IMR-90 (cell line): Measurements from ENCODE around the gene TBC1D16. TPM values are rescaled to one million over a fixed set of nuclear protein-coding genes. Genes with fewer than 3 reads are reported as not detected.

Source experiments
- ATAC-seq: fragments of 200-7000 bp; cut with Tn5 transposase; 2 replicates; pipeline ENCODE4 v1.9.1; 2020; ENCODE audit warnings: low read depth, mild to moderate bottlenecking, moderate library complexity
- BruUV-seq: library from RNA; stranded (reverse); fragments of 400-500 nt; replicated peaks from 2 replicates; lab custom pipeline; 2021; lab: Mats Ljungman, UMichigan
- CTCF ChIA-PET: fragments of 300-600 bp; formaldehyde crosslinking; extraction: SDS; loops from one replicate; lab custom pipeline; 2021; ENCODE audit warnings: antibody characterized with exemption; lab: Yijun Ruan, JAX
- POLR2A ChIA-PET: fragments of 300-600 bp; sonication (Branson Sonifier 250); formaldehyde crosslinking; loops from one replicate; lab custom pipeline; 2022; ENCODE audit warnings: antibody characterized with exemption; ENCODE audit not compliant: unreplicated experiment; lab: Charles Lee
- DNase-seq: peaks from one replicate; pipeline ENCODE4 v3.0.0; 2013
- H2AFZ ChIP-seq: replicated peaks from 2 replicates; pipeline ENCODE3; 2013; ENCODE audit warnings: low read length, mild to moderate bottlenecking; ENCODE audit not compliant: poor library complexity
- H2AK5ac ChIP-seq: 2 replicates; pipeline ENCODE4 v1.6.1; 2013; ENCODE audit warnings: low read depth, low read length, inconsistent platforms
- H2AK9ac ChIP-seq: replicated peaks from 2 replicates; pipeline ENCODE3; 2013; ENCODE audit warnings: mild to moderate bottlenecking, low read depth, low read length, moderate library complexity; ENCODE audit not compliant: poor library complexity
- H2BK120ac ChIP-seq: 2 replicates; pipeline ENCODE4 v1.6.1; 2013; ENCODE audit warnings: low read depth, low read length, inconsistent platforms
- H2BK15ac ChIP-seq: 3 replicates; pipeline ENCODE4 v1.6.1; 2013; ENCODE audit warnings: low read depth, low read length, inconsistent platforms
- H2BK20ac ChIP-seq: 2 replicates; pipeline ENCODE4 v1.6.1; 2013; ENCODE audit warnings: low read depth, mild to moderate bottlenecking, inconsistent platforms, low read length, moderate library complexity
- H2BK5ac ChIP-seq: 2 replicates; pipeline ENCODE4 v1.6.1; 2013; ENCODE audit warnings: mild to moderate bottlenecking, low read depth, low read length, inconsistent platforms; ENCODE audit not compliant: poor library complexity, severe bottlenecking
- H3K14ac ChIP-seq: replicated peaks from 2 replicates; pipeline ENCODE4 v1.6.1; 2013; ENCODE audit warnings: low read depth, low read length, inconsistent platforms
- H3K18ac ChIP-seq: 2 replicates; pipeline ENCODE4 v1.6.1; 2013; ENCODE audit warnings: low read depth, low read length, control low read depth
- H3K23ac ChIP-seq: 2 replicates; pipeline ENCODE4 v1.6.1; 2013; ENCODE audit warnings: low read depth, low read length, inconsistent platforms
- H3K27ac ChIP-seq: 2 replicates; pipeline ENCODE4 v1.5.1; 2013; ENCODE audit warnings: mild to moderate bottlenecking, control low read depth, low read length; ENCODE audit not compliant: insufficient read depth
- H3K27me3 ChIP-seq: 2 replicates; pipeline ENCODE4 v1.6.1; 2013; ENCODE audit warnings: low read length; ENCODE audit not compliant: control insufficient read depth, insufficient read depth
- H3K36me3 ChIP-seq: 2 replicates; pipeline ENCODE4 v1.6.1; 2013; ENCODE audit warnings: low read length, mixed read lengths; ENCODE audit not compliant: control insufficient read depth, insufficient read depth
- H3K4ac ChIP-seq: 2 replicates; pipeline ENCODE4 v1.6.1; 2013; ENCODE audit warnings: low read depth, low read length, inconsistent platforms
- H3K4me1 ChIP-seq: 2 replicates; pipeline ENCODE4 v1.6.1; 2013; ENCODE audit warnings: low read length, mixed read lengths; ENCODE audit not compliant: control insufficient read depth, insufficient read depth
- H3K4me2 ChIP-seq: 2 replicates; pipeline ENCODE4 v1.6.1; 2013; ENCODE audit warnings: low read depth, mild to moderate bottlenecking, control low read depth, low read length, moderate library complexity
- H3K4me3 ChIP-seq: 2 replicates; pipeline ENCODE4 v1.5.1; 2013; ENCODE audit warnings: low read depth, mild to moderate bottlenecking, control low read depth, low read length, moderate library complexity; ENCODE audit not compliant: insufficient read depth
- H3K56ac ChIP-seq: 2 replicates; pipeline ENCODE4 v1.6.1; 2013; ENCODE audit warnings: low read length, inconsistent platforms; ENCODE audit not compliant: insufficient read depth; ENCODE audit errors: extremely low read depth
- H3K79me1 ChIP-seq, 2 experiments: 2 replicates each; pipeline ENCODE4 v1.6.1; 2013; ENCODE audit warnings: low read length in 2 of 2, inconsistent platforms in 1 of 2, low read depth in 1 of 2
- H3K9ac ChIP-seq: 2 replicates; pipeline ENCODE4 v1.6.1; 2013; ENCODE audit warnings: low read depth, low read length, control low read depth
- H3K9me1 ChIP-seq: 2 replicates; pipeline ENCODE4 v1.6.1; 2013; ENCODE audit warnings: low read length, inconsistent platforms; ENCODE audit not compliant: insufficient read depth
- H3K9me3 ChIP-seq: 2 replicates; pipeline ENCODE4 v1.6.1; 2013; ENCODE audit warnings: low read length; ENCODE audit not compliant: control insufficient read depth, insufficient read depth
- H4K20me1 ChIP-seq: 2 replicates; pipeline ENCODE4 v1.6.1; 2013; ENCODE audit warnings: low read length, inconsistent platforms; ENCODE audit not compliant: insufficient read depth
- H4K5ac ChIP-seq: 2 replicates; pipeline ENCODE4 v1.6.1; 2013; ENCODE audit warnings: mild to moderate bottlenecking, low read depth, low read length, control low read depth
- H4K8ac ChIP-seq, 2 experiments: 2 replicates each; pipeline ENCODE4 v1.6.1; 2013; ENCODE audit warnings: low read depth in 2 of 2, low read length in 2 of 2, control low read depth in 1 of 2, inconsistent platforms in 1 of 2
- H4K91ac ChIP-seq: 2 replicates; pipeline ENCODE4 v1.6.1; 2013; ENCODE audit warnings: low read depth, low read length, inconsistent platforms; ENCODE audit not compliant: insufficient read depth
- CEBPB ChIP-seq: IDR thresholded peaks from 2 replicates; pipeline ENCODE4 v1.6.1; 2012; ENCODE audit warnings: low read depth, low read length, improper control_type of control experiment
- FOS ChIP-seq: fragments of 150-350 bp; IDR thresholded peaks from 2 replicates; pipeline ENCODE4 v1.6.1; 2016; ENCODE audit warnings: low read depth, low read length
- MAFK ChIP-seq: IDR thresholded peaks from 2 replicates; pipeline ENCODE4 v1.6.1; 2012; ENCODE audit warnings: low read depth, low read length, improper control_type of control experiment
- MAZ ChIP-seq: IDR thresholded peaks from 2 replicates; pipeline ENCODE4 v1.6.1; 2012; ENCODE audit warnings: low read depth, mild to moderate bottlenecking, low read length, improper control_type of control experiment, moderate library complexity, borderline replicate concordance
- MXI1 ChIP-seq: IDR thresholded peaks from 2 replicates; pipeline ENCODE4 v1.6.1; 2012; ENCODE audit warnings: low read depth, mild to moderate bottlenecking, low read length, moderate library complexity, borderline replicate concordance
- POLR2A ChIP-seq: IDR thresholded peaks from 2 replicates; pipeline ENCODE4 v1.6.1; 2012; ENCODE audit warnings: mild to moderate bottlenecking, low read depth, low read length
- RCOR1 ChIP-seq: IDR thresholded peaks from 2 replicates; pipeline ENCODE4 v1.6.1; 2012; ENCODE audit warnings: mild to moderate bottlenecking, low read length, improper control_type of control experiment; ENCODE audit not compliant: insufficient replicate concordance
- RFX5 ChIP-seq: IDR thresholded peaks from 2 replicates; pipeline ENCODE4 v1.8.0; 2012; ENCODE audit warnings: low read depth, mild to moderate bottlenecking, low read length, moderate library complexity
- SMC3 ChIP-seq: fragments of 150-350 bp; IDR thresholded peaks from 2 replicates; pipeline ENCODE4 v1.6.1; 2016; ENCODE audit warnings: low read depth, mild to moderate bottlenecking, antibody characterized with exemption, low read length, moderate library complexity
- WGBS, 2 experiments: methylation state at CpG; one replicate each; pipeline versions ENCODE4 v1.1.5 to v1.1.7; 2013; ENCODE audit warnings: missing lambda C conversion rate in 2 of 2; ENCODE audit not compliant: insufficient read length in 1 of 2; ENCODE audit errors: extremely low coverage in 2 of 2; 5-methylcytosine and 5-hydroxymethylcytosine counted together
- dilution Hi-C: fragments of 300-500 bp; cut with HindIII; formaldehyde crosslinking; loops from one replicate; pipeline ENCODE4 v1.14.3; 2018; ENCODE audit warnings: low sequenced_read_pairs; ENCODE audit not compliant: unreplicated experiment
- in situ Hi-C: fragments of 300-500 bp; cut with MboI; formaldehyde crosslinking; loops from 3 replicates; pipeline ENCODE4 v1.14.3; 2019; ENCODE audit warnings: low sequenced_read_pairs, inconsistent platforms, mixed read lengths
- intact Hi-C: fragments of 100-400 bp; cut with micrococcal nuclease; formaldehyde crosslinking; loops from 2 replicates; pipeline ENCODE4 v1.10.0; 2022
- polyA plus RNA-seq, 3 experiments: library from polyadenylated mRNA; depleted of rRNA; stranded (reverse); fragments of >200 nt; gene quantifications; 2 replicates each; pipeline ENCODE4 v1.2.3, GENCODE V29; 2012; ENCODE audit warnings: low replicate concordance in 1 of 3
- total RNA-seq: library from RNA; depleted of rRNA; stranded (reverse); fragments of >200 nt; gene quantifications from 2 replicates; pipeline ENCODE4 v1.2.3, GENCODE V29; 2012
- TF ChIP-seq, protein P1 (sequence below): conservative IDR thresholded peaks from 2 replicates; pipeline ENCODE4 v1.5.1; 2012; ENCODE audit warnings: mild to moderate bottlenecking, low read depth, low read length, improper control_type of control experiment
- TF ChIP-seq, protein P2 (sequence below): fragments of 150-350 bp; IDR thresholded peaks from 2 replicates; pipeline ENCODE4 v1.6.1; 2017; ENCODE audit warnings: mild to moderate bottlenecking, antibody characterized with exemption, low read length, low read depth

TBC1D16 gene
- total and polyA plus RNA-seq, 2 of the 4 experiments (the other 2 are of a cell fraction) = 10.1 to 16.7 TPM

DNA sequence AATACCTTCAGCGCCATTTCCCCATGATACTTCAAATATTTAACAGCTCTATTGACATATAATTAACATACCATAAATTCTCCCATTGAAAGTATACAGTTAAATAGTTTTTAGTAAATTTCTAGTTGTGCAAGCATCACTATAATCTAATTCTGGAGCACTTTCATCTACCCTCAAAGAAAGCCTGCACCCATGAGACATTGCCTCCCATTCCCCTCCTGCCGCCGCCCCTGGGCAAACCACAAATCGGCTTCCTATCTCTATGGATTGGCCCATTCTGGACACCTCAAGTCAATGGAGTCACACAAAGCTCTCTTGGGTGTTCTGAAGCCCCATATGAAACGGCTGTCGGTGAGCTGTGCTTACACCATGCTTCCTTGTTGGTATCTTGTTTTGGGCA lies 119.2 kb downstream of the TBC1D16 start:
- Histone ChIP-seq H3K56ac (no peak overlapping the region), H3K23ac (no peak overlapping the region), H4K91ac (no peak overlapping the region), H3K4ac (no peak overlapping the region), H3K27ac (no peak overlapping the region), H2BK5ac (no peak overlapping the region), H3K14ac (no peak overlapping the region), H3K9ac (no peak overlapping the region), H2AFZ (no peak overlapping the region), H3K4me1 (no peaks in the 10 kb centered on the region; the same call in 1 of the 2 replicates), H3K79me1 (no peaks in the 10 kb centered on the region), H4K8ac (no peak overlapping the region), H4K5ac (no peak overlapping the region), H3K9me3 (no peaks in the 10 kb centered on the region), H3K18ac (no peak overlapping the region), H3K4me2 (no peak overlapping the region), H3K27me3 (peaks cover 67% of the 10 kb centered on the region), H3K9me1 (no peaks in the 10 kb centered on the region), H2BK120ac (no peak overlapping the region), H3K4me3 (no peak overlapping the region), H4K20me1 (no peaks in the 10 kb centered on the region), H3K36me3 (no peaks in the 10 kb centered on the region), H2BK15ac (no peak overlapping the region), H2AK5ac (no peak overlapping the region), H2BK20ac (no peak overlapping the region), H2AK9ac (no peak overlapping the region)
- in situ Hi-C loops = loop anchor here (5.0 to 10.0 kb wide), 3 partner anchors 49 to 162 kb away; no protein-coding TSS in a partner anchor
- ATAC-seq (no peak), DNase-seq (no peak)
- dilution Hi-C loops = no loop called here
- ChIA-PET POLR2A (no interaction called here), CTCF (no interaction called here)
- TF ChIP-seq RFX5 = no peak
- TF ChIP-seq POLR2A = no peak
- no peak for TF ChIP-seq RCOR1
- no peak for TF ChIP-seq MAZ
- TF ChIP-seq MAFK = no peak
- TF ChIP-seq, protein P1, sequence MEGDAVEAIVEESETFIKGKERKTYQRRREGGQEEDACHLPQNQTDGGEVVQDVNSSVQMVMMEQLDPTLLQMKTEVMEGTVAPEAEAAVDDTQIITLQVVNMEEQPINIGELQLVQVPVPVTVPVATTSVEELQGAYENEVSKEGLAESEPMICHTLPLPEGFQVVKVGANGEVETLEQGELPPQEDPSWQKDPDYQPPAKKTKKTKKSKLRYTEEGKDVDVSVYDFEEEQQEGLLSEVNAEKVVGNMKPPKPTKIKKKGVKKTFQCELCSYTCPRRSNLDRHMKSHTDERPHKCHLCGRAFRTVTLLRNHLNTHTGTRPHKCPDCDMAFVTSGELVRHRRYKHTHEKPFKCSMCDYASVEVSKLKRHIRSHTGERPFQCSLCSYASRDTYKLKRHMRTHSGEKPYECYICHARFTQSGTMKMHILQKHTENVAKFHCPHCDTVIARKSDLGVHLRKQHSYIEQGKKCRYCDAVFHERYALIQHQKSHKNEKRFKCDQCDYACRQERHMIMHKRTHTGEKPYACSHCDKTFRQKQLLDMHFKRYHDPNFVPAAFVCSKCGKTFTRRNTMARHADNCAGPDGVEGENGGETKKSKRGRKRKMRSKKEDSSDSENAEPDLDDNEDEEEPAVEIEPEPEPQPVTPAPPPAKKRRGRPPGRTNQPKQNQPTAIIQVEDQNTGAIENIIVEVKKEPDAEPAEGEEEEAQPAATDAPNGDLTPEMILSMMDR = no peak
- no peak for TF ChIP-seq SMC3
- no peak for TF ChIP-seq FOS
- no peak for TF ChIP-seq CEBPB
- TF ChIP-seq, protein P2, sequence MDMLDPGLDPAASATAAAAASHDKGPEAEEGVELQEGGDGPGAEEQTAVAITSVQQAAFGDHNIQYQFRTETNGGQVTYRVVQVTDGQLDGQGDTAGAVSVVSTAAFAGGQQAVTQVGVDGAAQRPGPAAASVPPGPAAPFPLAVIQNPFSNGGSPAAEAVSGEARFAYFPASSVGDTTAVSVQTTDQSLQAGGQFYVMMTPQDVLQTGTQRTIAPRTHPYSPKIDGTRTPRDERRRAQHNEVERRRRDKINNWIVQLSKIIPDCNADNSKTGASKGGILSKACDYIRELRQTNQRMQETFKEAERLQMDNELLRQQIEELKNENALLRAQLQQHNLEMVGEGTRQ = no peak
- TF ChIP-seq MXI1 = no peak
- WGBS, 2 experiments = 86% methylated on average over 5 of the region's 6 CpGs; no CpG with 5 or more reads in 1 of the 2 experiments
- no TSS peak for BruUV-seq
- intact Hi-C loops = loop anchor here (1.0 kb wide), 1 partner anchor 170 kb away; no protein-coding TSS in a partner anchor
